Measurements from ENCODE around the gene SACM1L. TPM values are rescaled to one million over a fixed set of nuclear protein-coding genes. Genes with fewer than 3 reads are reported as not detected.

SACM1L gene
- total RNA-seq, 4 donors from 2014 or later: 43.5 to 64.7 (median 54.3) TPM

GRCh38 chr3:45739991-45740390 lies 50.8 kb downstream of the SACM1L start:
- Histone ChIP-seq H3K9me3 (no peaks in the 10 kb centered on the region), H3K27me3 (no peaks in the 10 kb centered on the region), H3K4me3 (no peak overlapping the region), H3K27ac (no peak overlapping the region), H3K4me1 (no peaks in the 10 kb centered on the region), H3K36me3 (peaks cover 0 to 99% (median 11%) of the 10 kb centered on the region in 3 donors)
- TF ChIP-seq EP300 (IDR thresholded peaks at IDR 0.05): no peak
- no peak for TF ChIP-seq CTCF (IDR thresholded peaks at IDR 0.05)
- no peak for TF ChIP-seq POLR2A (IDR thresholded peaks at IDR 0.05)
- no peak for DNase-seq (ENCODE audit: low spot score in 2 of 2)
- 89 to 91% methylated on average over 2 of the region's 2 CpGs for WGBS, 2 donors

GRCh38 chr3:45741247-45741646 lies 52.1 kb downstream of the SACM1L start:
- no peak for DNase-seq (ENCODE audit: low spot score in 2 of 2)
- H3K4me3 ChIP-seq: no peak overlapping the region

GRCh38 chr3:45741742-45742460 lies 52.7 kb downstream of the SACM1L start:
- no peak for DNase-seq (ENCODE audit: low spot score in 2 of 2)
- TF ChIP-seq EP300 (IDR thresholded peaks at IDR 0.05): no peak
- no peak for TF ChIP-seq CTCF (IDR thresholded peaks at IDR 0.05)
- no peak for TF ChIP-seq POLR2A (IDR thresholded peaks at IDR 0.05)
- Histone ChIP-seq H3K36me3 (peaks cover 0 to 99% (median 11%) of the 10 kb centered on the region in 3 donors), H3K9me3 (no peaks in the 10 kb centered on the region), H3K4me1 (no peaks in the 10 kb centered on the region), H3K27ac (no peak overlapping the region), H3K4me3 (no peak overlapping the region), H3K27me3 (no peaks in the 10 kb centered on the region)
- WGBS, 2 donors: 70 to 75% methylated on average over 6 of the region's 6 CpGs

More at GRCh38 chr3:45741247-45741646, 52.1 kb downstream of the SACM1L start:
- no peaks in the 10 kb centered on the region for H3K9me3 ChIP-seq
- H3K27ac ChIP-seq: no peak overlapping the region
- H3K4me1 ChIP-seq: no peaks in the 10 kb centered on the region
- H3K36me3 ChIP-seq: peaks cover 0 to 99% (median 11%) of the 10 kb centered on the region in 3 donors
- no peak for TF ChIP-seq POLR2A (IDR thresholded peaks at IDR 0.05)
- no peak for TF ChIP-seq CTCF (IDR thresholded peaks at IDR 0.05)
- no peak for TF ChIP-seq EP300 (IDR thresholded peaks at IDR 0.05)
- H3K27me3 ChIP-seq: no peaks in the 10 kb centered on the region

- Histone ChIP-seq H3K4me3 (no peak overlapping the region), H3K4me1 (no peaks in the 10 kb centered on the region), H3K27ac (no peak overlapping the region), H3K9me3 (no peaks in the 10 kb centered on the region), H3K36me3 (peaks cover 0 to 99% (median 5%) of the 10 kb centered on the region in 3 donors), H3K27me3 (no peaks in the 10 kb centered on the region)
- TF ChIP-seq POLR2A (IDR thresholded peaks at IDR 0.05) (no peak), CTCF (IDR thresholded peaks at IDR 0.05) (no peak)
- 89 to 93% methylated on average over 4 of the region's 4 CpGs for WGBS, 2 donors
- DNase-seq (ENCODE audit: low spot score in 2 of 2): no peak
Observed at GRCh38 chr3:45742461-45743089, 53.4 kb downstream of the SACM1L start.

GRCh38 chr3:45746165-45746776 lies 57.1 kb downstream of the SACM1L start:
- Histone ChIP-seq H3K27me3 (no peaks in the 10 kb centered on the region), H3K36me3 (peaks cover 0 to 67% (median 0%) of the 10 kb centered on the region in 3 donors), H3K27ac (no peak overlapping the region), H3K4me3 (no peak overlapping the region), H3K9me3 (no peaks in the 10 kb centered on the region), H3K4me1 (no peaks in the 10 kb centered on the region)
- no peak for DNase-seq (ENCODE audit: low spot score in 2 of 2)
- TF ChIP-seq POLR2A (IDR thresholded peaks at IDR 0.05) (no peak), EP300 (IDR thresholded peaks at IDR 0.05) (no peak), CTCF (IDR thresholded peaks at IDR 0.05) (no peak)
- 89 to 92% methylated on average over 24 to 31 of the region's 32 CpGs for WGBS, 2 donors

Measured in tibial nerve (tissue), 4 donors.